GM12891 (cell line): Measurements from ENCODE around the gene FOXL1.

Experiments used
- POLR2A ChIP-seq: IDR thresholded peaks from 2 replicates; pipeline ENCODE4 v1.6.1; 2011; ENCODE audit warnings: low read depth, low read length, control low read depth
- POLR2AphosphoS5 ChIP-seq: IDR thresholded peaks from 2 replicates; pipeline ENCODE4 v1.6.1; 2011; ENCODE audit warnings: low read depth, low read length, control low read depth

DNA sequence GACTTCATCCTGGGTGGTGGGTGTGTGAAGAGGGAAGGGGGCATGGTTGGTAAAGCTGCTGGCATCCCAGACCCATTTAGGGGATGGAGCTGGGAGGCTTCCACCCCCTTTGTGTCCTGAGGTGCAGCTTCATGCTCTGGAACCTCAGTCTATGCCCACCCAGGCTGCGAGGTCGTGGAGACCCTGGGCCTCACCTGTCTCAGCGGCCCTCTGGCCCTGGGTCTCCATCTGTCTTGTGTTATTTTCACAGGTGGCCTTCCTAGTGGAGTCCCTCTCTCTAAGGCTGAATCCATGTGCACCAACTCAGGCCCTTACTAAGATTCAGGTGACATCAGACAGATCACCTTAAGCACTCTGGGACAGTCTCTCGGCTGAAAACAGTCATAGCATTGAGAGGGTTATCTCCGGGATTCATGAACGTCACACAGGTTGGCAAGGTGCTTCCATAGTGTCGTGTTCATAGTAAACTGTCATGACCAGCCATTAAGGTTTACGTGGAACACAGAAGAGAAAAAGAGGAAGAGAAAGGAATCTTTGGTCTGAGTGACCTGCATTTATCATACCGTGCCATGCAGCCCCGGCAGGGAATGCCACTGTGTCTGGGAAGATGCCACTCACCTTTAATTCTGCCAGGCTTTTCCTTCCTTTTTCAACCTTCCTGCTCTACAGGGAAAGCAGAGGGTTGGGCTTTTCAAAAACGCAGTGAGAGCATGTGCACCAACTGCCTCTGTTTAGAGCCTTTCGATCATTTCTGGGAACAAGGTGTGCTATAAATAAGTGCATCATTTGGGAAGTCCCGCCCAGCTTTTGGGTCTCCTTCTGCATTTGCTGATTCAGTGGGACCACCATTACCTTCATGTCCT lies 4.5 kb upstream of the FOXL1 start:
- no peak for TF ChIP-seq POLR2AphosphoS5
- TF ChIP-seq POLR2A = no peak
